DND-41 (cell line): ENCODE measurements around the gene CDH23.

Experiments used
- CTCF ChIP-seq: IDR thresholded peaks from 2 replicates; pipeline ENCODE4 v1.5.1; 2012; ENCODE audit warnings: borderline replicate concordance, low read length, moderate library complexity, mild to moderate bottlenecking; ENCODE audit not compliant: poor library complexity, severe bottlenecking; ENCODE audit errors: extremely low read depth
- EZH2 ChIP-seq: IDR thresholded peaks from 3 replicates; pipeline ENCODE4 v1.6.1; 2012; ENCODE audit warnings: borderline replicate concordance, low read depth, mild to moderate bottlenecking, moderate library complexity, low read length, inconsistent platforms; ENCODE audit not compliant: severe bottlenecking

GRCh38 chr10:71390921-71391690 is 5.6 kb upstream of the CDH23 start:
- TF ChIP-seq CTCF (no peak), EZH2 (no peak)
